GM21737 (cell line): ENCODE data around the gene SYCE1.
"Not testable (repeated sequence)": the region's sequence is repeated elsewhere in the genome, so short reads cannot be mapped to it uniquely, and the experiment has no call there.

ENCODE experiments used
- ATAC-seq: cut with Tn5 transposase; IDR thresholded peaks from one replicate; pipeline ENCODE4 v1.9.1; 2021; ENCODE audit warnings: mild to moderate bottlenecking, moderate library complexity; ENCODE audit not compliant: unreplicated experiment

The SYCE1 gene, protein sequence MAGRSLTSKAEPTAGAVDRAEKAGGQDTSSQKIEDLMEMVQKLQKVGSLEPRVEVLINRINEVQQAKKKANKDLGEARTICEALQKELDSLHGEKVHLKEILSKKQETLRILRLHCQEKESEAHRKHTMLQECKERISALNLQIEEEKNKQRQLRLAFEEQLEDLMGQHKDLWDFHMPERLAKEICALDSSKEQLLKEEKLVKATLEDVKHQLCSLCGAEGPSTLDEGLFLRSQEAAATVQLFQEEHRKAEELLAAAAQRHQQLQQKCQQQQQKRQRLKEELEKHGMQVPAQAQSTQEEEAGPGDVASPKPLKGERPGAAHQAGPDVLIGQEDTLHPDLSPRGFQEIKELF

DNA sequence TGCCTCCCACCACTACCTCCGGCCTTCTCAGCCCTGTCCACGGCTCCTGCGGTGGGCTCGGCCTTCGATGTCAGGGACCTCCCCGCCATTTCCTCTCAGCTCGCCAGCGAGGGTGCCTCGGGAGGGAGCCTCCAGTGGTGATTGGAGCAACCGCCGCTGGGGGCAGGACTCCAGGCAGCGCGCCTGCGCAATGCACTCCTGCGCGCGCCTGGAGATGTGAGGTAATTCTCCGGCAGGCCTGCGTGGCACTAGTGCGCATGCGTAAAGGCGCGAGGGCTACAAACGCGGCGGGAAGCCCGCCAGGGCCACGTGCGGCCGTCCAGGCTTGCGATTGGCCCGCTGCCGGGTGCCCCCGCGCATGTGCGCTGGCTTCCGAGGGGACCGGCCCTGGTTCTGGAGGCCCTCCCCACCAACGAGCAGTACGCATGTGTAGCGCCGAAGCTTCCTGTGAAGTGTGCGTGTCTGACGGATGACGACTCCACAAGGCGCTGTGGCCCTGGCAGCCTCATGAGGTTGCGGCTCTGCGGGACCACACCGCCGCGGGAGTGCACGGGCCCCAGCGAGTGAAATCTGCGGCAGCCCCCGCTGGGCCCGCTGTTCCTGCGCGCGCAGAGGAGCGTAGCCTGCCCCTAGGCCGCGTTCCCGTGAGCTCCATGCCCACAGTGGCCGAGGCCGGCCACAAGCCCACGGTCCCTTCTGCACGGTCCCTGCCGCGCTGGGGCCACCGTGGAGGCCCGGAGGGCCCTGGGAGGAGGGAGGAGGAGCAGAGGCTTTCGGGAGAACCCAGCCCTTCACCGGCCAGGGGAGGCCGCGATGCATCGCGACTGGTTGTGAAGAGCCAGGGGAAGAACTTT is at the start of gene SYCE1:
Gene SYCE1 (minus strand): TSS at position 143 of the 854 bp plus-strand sequence. CDS start 54 bp downstream, at position 89.
- ATAC-seq = no peak

DNA sequence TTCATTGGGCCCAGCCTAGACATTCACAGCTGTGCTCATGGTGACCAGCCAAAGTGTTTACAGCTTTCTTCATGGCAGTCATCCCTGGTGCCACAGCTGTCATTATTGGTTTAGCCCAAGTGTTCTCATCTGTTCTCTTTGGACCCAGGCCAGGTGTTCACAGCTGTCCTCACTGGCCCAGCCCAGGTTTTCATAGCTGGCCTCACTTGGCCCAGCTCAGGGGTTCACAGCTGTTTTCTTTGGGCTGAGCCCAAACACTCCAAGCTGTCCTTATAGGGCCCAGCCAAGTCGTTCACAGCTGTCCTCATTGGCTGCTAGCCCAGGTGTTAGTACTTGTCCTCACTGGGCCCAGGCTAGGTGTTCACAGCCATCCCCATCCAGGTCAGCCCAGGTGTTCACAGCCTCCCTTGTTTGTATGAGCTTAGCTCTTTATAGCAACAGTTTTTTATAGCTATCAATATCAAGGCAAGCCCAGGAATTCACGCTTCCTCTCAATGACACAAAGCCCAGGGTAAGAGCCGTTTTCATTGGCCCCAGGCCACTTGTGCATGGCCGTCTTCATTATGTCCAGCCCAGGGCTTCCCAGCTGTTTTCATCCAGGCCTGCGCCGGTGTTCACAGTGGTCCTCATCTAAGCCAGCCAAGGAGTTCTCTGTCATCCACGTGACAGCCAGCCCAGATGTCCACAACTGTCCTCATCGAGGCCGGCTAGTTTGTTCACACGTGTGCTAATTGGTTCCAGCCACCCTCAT is 49.6 kb upstream of the SYCE1 start:
- no peak for ATAC-seq

DNA sequence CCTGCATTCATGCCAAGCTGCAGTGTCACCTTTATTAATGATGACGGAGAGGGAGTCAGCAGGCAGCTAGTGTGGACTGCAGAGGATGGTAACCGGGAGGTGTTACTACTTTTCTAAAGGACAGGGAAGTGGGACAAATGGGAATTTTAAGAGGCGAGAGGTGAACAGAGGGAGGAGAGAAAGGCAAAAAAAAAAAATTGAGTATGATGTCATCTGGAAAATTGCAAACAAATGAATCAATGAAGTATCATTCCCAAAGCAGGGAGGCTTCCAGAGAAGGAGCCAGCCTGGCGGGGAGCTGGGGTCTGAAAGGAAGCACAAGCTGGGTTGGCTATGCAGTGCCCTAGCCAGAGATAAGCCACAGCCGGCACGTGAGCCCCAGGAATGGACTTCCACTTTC is 48.3 kb upstream of the SYCE1 start:
- no peak for ATAC-seq

DNA sequence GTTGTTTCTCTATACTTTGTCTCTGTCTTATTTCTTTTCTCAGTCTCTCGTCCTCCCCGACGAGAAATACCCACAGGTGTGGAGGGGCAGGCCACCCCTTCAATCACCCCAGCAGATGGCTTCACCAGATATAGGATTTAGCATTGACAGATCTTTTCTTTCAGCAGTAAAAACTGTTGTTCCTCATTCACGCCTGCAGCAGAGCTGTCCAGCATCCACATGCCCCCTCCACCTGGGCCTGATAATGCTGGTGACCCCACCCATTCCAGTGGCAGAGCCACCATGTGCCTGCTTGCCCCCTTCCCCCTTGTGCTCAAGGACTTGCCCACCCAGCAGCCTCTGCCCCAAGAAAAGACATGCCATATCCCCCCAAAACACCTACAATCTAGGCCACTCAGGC is 45.7 kb upstream of the SYCE1 start:
- no peak for ATAC-seq

DNA sequence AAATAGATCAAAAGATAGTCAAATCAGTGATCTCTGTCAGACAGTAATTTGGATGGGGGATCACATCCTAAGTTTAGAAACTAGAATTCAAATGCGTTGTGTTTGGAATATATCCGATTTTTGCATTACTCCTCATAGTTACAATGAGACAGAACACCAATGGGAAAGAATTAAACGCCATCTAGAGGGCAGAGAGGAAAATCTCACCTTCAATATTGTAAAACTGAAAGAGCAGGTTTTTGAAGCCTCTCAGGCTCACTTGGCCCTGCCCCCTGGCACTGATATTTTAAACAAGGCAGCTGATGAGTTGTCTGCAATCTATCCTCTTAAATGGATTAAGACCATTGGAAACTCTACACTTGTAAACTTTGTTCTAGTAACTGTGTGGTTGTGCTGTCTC is 43.5 kb upstream of the SYCE1 start:
- no peak for ATAC-seq

DNA sequence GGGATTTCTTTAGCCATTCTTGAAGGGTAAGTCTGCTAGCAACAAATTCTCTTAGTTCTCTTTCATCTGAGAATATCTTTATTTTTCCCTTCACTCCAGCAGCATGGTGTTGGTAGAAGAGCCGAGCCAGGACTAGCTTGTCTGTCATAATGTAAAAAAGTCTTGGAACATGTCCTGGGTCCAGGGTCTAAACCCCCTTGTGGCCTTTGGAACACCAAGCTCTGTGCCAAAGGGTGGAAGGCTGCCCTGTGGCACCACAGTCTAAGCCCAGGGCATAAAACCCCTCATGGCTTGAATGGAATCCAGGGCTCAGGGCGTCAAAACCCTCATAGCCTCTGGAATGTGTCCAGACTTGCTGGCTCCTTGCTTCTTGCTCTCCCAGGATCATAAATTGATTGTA is 38.1 kb upstream of the SYCE1 start:
- ATAC-seq = not testable (repeated sequence)

DNA sequence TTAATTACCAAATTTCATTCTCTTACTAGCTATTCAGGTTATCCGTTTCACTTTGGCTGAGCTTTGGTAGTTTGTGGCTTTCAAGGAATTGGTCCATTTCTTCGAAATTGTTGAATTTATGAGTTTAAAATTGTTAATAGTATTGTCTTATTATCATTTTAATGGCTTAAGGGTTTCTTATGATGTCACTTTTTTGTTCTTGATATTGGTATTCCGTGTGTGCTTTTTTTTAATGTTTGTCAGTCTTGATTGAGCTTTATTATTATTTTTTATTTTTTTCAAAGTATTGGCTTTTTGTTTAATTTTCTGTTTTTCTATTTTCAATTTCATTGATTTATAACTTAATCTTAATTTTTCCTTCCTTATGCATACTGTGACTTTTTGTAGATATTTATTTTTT is 35.3 kb upstream of the SYCE1 start:
- no peak for ATAC-seq

DNA sequence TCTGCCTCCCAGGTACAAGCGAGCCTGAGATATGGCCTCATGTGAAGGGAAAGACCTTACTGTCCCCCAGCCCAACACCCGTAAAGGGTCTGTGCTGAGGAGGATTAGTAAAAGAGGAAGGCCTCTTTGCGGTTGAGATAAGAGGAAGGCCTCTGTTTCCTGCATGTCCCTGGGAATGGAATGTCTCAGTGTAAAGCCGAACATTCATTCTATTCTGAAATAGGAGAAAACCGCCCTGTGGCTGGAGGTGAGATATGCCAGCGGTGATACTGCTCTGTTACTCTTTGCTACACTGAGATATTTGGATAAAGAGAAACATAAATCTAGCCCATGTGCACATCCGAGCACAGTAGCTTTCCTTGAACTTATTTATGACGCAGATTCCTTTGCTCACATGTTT is 34.5 kb upstream of the SYCE1 start:
- not testable (repeated sequence) for ATAC-seq

DNA sequence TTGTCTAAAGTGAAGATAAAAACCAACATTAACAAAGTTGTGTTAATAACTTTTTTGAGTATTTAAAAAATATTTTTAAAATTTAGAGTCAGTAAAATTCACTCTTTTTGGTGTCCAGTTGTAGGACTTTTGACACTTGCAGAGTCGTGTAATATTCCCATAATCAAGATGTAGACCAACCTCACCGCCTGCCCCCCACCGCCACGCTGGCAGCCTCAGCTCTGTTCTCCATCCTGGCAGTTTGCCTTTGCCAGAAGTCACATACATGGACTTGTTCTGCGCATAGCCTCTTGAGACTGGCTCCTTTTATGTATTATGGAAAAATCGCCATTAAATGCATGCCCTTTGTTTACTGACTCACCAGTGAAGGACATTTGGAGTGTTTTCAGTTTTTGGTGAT is 27.3 kb upstream of the SYCE1 start:
- no peak for ATAC-seq

DNA sequence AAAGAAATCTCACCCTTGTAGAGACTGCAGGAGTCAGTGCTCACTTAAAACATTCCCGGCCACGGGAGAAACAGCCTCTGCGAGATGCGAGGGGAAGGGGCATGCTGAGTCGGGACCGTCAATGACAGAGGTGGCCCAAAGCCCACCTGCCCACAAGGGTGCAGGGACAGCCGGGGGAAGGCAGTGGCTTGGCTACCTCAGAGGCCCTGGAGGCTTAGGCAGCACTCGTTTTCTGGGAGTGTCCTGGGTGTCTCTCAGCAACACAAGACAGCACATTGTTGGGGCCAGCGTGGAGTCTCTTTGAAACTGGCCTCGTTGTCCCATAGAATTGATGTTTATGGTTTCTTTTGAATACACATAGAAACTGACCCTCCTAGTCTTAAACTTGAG is 25.6 kb upstream of the SYCE1 start:
- ATAC-seq = no peak

DNA sequence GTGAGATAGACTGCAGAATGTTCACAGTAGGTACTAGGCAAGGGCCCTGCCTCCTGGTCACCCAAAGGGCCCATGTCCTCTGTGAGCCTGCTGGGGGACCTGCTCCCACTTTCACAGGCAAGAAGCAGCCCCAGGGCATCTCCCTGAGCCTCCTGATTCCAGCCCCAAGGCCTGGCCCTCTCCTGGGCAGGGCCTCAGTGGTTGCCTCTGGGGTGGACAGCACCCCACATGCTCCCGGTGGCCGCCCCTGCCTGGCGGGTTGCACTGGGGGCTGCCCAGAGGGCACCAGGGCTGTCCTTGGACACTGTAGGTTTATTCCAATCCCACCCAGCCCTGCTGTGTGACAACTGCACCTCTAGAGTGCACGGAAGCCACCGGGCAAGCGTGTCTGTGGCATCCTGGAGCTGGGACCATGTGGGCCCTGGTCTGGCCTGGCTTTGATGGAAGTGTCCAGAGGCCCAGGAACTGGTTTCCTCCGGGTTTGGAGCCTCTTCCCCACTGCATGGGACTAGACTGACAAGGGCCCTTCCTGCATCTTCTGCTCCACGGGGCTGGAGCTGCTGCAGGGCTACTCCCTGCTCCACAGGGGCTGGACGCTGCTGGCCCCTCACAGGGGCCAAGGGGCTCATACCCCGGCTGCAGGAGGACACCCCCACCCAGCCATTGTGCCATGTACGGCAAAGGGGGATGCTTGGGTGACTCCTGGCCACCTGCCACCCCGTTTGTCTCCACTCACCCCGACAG is 25.0 kb upstream of the SYCE1 start:
- ATAC-seq = no peak

DNA sequence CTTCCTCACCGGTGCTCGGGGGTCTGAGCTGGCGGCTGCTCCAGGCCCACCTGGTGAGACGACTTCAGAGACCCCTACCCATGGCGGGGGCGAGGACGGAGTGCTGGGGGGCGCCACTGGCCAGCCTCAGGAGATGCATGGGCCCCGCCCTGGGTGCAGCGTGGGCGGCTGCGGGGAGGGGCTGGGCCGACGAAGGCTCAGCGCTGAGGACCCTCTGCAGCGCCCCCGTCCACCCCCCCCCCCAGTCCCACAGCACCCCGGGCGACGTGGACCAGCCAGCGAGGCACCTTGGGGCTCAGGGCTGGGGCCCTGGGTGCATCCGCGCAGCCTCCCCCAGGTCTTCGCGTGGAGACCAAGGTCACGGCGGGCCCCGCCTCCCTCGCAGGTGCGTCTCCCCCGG is 11.7 kb upstream of the SYCE1 start:
- not testable (repeated sequence) for ATAC-seq

DNA sequence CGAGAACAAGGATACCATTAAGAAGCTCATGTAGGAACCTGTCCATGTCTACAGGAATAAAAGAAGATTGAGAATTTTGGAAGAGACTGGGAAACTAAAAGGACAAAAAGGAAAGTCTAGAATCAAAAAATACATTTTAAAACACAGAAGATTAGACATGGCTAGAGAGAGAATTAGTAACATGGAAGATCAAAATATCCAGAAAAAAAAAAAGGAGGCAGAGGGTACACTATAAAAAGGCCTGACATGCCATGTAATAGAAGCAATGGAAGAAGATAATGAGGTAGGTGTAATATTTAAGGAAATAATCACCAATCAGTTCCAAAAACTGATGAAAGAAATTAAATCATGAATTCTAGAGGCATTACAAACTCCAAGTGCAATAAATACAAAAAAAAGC is 8.1 kb upstream of the SYCE1 start:
- not testable (repeated sequence) for ATAC-seq

DNA sequence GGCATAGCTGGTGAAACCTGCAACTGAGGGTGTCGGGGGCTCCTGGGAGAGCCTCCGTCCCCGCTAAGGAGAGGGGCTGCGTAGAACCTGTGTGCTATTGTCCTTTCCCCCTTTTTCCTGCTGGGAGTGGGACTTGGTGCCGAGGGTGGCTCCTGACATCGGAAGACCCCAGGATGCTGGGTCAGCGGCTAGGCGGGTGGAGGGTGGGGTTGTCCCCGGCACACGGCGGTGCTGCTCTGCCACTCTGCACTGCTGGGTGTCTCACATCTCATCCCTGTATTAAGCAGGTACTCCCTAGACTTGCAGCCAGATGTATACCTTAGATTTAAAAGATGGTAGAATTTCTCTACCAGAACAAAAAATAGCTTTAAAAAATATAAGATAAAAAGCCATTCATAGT is 6.7 kb upstream of the SYCE1 start:
- ATAC-seq = not testable (repeated sequence)

DNA sequence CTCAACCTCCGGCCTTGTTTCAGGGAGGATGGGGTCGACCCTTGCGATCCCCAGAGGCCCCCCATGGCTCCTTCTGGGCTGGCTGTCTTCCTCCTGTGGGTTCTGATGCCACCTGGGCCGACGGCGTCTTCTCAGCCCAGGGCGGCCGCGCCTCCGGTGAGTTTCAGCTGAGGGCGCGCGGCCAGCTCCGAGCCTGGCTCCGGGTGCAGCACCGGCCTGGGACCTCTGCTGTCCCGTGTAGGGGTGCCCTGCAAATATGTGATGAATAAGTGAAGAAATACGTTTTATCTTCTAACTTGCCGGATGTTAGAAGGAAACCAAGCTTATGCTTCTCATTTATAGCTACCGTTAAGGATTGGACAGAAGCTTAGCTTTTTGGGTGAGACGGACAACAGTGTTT is 4.4 kb upstream of the SYCE1 start:
- not testable (repeated sequence) for ATAC-seq

DNA sequence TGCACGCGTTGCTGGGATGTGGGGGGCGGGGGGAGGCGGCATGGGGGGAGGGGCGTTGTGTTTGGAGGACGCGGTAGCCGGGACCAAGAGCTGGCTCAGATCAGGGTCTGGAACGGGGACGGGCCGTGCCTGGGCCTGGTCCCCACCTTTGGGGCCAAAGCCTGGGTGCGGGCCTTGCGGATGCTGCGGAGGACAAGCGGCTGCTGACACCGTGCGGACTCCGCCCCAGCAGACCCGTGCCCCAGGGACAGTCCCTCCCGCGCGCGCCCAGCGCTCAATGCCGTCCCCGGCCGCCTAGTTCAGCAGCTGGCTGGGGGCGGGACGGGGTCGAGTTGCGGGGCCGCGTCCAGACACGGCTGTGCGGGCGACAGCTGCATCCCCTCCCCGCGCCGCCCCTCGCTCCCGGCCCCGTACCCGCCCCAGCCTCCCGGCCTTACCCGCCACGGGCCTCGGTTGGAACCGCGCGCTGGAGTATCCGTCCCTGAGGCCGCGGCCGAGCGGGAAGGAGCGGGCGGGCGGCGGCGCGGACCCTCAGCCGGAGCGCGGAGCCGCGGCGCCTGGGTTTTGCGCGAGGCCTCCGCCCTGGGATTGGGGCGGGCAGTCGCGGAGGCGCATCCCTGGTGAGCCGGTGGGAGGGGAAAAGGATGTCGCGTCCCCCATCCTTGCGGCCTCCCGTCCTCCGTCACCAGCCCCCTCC is 3.6 kb upstream of the SYCE1 start:
- not testable (repeated sequence) for ATAC-seq

DNA sequence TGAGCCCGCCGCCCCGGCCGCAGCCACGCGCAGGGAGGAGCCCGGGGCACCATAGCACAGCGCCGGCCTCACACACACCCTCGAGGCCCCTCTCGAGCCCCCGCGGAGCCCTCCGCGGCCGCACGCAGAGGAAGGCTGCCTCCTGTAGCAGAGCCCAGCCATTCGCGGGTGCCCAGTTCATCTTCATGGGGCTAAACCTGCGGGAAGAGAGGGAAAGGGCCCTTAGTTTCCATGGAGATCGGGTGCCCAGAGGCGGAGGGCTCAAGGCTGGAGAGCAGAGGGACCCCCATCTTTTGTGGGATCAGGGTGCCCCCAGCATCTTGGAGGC is 2.9 kb upstream of the SYCE1 start:
- no peak for ATAC-seq

DNA sequence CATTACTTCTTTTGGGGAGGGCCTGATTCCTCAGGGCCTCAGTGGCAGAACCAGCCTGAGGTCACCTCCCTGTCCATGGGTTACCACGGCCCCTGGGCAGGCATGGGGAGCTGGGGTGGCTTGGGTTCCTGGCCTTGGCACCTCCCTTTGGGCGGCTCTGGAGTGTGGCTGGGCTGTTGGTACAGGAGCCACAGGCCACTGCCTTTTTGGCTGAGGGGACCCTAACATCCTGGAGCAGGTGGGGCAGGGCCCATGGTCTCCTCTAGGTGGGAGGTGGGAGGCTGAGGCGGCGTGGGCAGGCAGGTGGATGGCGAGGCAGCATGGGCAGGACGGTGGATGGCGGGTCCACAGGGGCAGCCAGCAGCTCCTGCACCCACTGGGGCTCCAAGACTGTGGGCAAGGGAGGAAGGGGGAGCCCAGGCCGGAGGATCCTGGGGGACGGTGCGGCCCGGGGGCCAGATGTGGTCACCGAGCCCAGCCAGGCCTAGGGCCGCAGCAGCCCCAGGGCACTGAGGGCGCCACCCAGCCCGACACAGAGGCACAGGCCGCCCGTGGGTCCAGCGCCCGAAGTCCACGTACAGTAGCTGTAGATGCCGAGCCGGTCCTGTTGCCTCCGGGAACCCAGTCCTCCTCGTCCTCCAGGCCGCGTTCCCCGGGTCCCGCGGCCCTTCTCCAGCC is 2.4 kb upstream of the SYCE1 start:
- ATAC-seq = no peak

DNA sequence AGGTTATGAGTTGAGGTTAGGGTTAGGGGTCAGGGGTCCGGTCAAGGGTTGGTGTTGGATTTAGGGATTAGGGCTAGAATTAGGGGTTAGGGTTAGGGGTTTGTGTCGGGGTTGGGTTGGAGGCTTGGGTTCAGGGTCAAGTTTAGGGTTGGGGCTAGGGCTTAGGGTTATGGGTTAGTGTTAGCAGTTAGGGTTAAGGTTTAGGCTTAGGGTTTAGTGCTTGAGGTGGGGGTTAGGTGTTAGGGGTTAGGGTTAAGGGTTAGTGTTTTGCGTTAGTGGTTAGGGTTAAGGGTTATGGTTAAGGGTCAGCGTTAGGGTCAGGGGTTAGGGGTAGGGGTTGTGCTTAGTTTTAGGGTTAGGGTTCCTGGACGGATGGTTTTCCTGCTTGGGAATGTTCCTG is 1.7 kb upstream of the SYCE1 start:
- no peak for ATAC-seq

DNA sequence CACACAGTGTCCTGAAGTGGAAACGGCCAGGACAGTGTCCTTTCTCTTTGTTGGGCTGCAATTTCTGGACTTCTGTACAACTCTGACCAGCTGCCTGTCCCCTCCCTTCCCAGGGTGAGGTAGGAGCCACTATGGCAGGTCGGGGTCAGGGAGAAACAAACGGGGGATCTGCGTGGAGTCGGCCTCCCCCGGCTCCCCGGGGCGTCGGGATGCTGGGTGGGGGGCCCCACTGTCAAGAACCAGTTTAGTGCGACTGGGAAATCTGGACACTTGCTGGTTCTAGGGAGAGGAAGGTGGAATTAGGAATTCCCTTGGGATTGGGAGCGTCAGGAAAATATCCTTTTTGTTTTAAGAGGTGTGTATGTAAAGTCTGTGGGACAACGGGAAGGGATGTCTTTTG is 567 bp downstream of the SYCE1 start:
- ATAC-seq = no peak
